GM19468 (cell line): ENCODE measurements around the gene RALGAPB.
"Not testable (repeated sequence)": the region's sequence is repeated elsewhere in the genome, so short reads cannot be mapped to it uniquely, and the experiment has no call there.

ENCODE experiments used
- ATAC-seq: cut with Tn5 transposase; IDR thresholded peaks from one replicate; pipeline ENCODE4 v1.9.1; 2021; ENCODE audit warnings: mild to moderate bottlenecking, moderate library complexity, moderate number of reproducible peaks; ENCODE audit not compliant: unreplicated experiment; ENCODE audit errors: extremely low read depth

Gene RALGAPB

DNA sequence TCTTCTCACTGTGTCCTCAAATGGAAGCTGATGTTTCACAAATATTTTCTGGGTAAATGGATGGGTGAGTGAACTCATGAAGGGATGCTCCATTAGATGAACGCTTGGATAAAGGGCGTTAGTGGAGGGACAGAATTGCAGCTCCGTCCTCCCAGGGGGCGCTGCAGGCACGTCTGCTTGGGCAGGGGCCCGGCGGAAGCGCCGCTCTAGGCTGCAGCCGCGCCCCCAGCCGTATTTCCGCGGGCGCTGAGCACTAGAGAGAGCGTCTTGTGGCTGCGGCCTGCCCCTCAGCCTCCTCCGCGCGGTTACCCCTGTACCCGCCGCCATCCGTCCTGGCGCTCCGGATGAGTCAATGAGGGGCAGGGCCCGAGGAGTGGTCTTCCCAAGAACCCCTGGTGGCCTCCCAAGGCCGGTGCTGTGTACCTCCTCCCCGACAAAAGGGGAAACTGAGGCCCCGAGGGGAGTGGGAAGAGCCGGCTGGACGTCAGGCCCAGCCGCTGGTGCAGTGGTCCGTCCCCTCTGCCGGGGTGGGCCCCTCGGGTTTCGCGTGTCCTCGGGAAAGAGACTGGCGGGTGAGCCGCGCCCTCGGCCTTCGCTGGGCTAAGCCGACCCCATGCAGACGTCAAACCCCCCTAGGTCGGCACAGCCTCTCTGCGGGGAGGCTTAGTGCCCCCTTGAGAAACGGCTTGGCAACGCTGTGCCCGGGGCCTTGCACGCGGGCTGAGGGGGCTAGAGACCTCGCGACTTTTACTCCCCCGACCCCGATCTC is 26.0 kb upstream of the RALGAPB start:
- peak; percentile 41 for ATAC-seq

DNA sequence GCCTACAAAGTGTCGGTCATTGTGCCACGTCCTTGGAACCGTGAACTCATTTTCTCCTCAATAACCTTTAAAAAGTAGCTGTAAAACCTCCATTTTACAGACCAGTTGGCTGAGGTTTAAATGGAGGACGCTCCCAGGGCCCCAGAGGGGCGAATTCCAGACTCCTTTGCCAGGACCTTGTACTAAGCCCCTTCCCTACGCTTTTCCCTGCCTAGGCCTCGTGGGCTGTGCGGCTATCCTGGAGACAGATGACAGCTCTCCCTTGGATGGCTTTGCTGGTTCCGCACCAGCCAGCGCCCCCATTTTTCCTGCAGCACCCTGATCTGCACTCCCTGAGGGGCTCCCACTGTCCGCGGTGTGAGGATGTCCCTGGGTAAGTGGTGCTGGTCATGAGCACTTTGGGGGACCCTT is 25.4 kb upstream of the RALGAPB start:
- ATAC-seq: no peak

DNA sequence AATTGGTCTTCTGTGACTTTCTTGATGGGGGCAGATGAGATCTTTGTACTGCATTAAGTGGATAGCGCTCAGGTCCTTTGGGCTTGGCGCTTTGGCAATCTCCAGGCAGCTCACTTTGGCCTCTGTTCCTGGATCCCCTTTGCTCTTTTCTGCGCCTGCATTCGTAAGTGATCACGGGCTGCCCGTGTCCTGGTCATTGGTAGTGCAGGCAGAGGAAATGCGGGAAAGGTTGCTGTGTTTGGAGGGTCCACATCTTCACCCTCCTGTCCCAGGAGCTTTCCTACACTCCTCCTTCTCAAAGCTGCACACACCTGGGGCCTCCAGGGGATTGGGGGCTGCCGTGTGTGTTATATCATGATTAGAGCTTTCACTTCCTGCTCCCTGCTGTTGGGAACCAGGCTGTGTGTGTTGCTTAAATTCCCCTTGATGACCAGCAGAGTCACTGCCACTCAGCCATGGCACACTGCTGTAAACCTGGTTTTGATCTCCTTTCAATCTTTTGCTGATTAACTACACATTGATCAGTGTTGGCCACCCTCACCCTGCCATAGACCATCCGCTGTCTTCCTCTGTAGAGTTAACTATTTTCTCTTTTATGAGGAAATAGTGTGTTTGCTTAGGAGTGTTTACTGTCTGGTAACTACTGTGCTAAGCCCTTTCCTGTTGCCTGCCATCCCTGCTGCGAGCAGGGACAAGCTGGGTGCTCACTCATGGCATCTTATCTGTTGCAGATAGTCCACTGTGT is 24.5 kb upstream of the RALGAPB start:
- no peak for ATAC-seq

DNA sequence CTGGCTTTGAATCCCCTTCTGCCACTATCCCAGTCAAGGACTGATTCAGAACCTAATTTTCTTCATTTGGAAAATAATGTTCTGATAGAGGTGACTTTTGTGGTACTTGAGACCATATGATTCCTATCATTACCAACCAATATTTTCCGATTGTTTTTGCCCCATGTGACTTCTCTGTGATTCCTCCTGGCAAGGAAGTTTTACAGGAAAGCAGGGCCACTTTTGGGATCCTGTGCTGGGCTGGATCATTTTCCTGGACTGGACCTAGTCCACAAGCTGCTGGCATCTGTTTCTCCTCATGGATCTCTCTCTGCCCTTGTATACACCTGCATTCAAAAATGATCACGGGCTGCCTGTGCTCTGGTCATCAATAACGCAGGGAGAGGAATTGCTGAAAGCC is 23.6 kb upstream of the RALGAPB start:
- no peak for ATAC-seq

DNA sequence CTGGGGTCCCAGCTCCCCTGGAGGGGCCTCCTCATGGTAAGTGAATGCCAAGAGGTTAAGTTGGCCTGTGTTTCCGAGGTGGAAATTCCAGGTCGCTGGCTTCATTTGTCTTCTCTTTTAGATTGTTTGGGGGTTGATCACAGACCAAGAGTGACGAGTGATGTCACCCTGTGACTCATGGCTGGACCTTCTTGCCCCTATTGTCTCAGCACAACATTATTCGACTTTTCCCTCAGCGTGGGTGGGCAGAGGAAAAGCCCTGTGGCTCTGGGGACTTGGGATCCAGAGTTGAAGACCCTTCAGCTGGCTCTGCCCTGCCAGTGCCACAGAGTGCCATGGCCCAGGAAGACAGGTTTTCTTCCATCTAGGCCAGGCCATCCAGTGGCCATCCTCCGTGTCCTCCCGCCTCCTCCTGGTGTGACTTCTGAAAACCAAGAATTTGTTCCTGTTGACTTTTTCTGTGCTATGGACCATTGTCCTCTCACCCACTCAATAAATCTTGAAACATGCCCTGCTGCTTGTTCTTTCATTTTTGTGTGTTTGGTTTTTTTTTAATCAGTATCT is 22.1 kb upstream of the RALGAPB start:
- no peak for ATAC-seq

DNA sequence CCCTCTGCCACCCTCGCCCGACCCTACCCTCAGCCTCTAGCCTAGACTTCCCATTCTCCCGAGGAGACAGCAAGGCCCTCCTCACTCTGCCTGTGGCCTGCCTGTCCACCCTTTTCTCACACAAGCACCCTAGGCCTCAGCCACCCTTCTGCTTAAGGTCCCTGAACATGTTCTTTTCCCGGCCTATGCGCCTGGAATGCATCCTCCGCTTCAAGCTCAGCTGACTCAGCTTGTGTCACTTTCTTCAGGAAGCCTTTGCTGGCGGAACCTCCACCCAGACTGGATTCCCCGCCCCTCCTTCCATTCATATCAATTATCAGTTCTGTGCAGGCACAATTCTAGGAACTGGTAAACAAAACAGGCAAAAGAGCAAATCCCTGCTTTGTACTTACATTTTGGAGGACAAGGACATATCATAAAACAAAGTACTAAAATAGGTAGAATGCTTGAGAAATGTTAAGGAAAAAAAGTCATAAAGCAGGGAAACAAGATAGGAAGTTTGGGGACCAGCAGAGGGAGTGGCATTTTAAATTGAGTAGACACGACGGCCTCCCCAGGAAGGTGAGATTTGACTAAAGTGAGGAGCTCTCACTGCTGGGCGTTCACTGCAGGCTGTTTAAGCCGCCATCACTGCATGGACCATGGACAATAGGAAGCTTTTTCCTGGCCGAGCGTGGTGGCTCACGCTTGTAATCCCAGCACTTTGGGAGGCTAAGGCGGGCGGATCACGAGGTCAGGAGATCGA is 19.6 kb upstream of the RALGAPB start:
- ATAC-seq: no peak

DNA sequence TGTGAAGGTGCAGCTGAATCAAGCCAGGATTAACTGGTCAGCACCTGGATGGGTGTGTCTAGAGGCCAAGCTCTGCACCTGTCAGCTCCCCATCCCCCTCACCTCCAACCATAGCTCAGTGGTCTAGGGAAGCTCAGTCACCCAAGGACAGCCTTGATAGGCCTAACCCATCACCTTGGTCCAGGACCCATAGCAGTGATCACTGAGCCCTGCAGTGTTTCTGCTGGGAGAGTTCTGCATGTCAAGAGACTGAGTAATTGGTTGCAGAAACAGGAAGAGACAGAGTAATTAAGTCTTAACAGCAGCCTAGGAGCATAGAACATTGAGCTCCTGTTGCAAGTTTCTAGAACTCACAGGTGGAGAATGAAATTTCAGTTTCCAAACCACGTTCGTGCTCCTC is 18.7 kb upstream of the RALGAPB start:
- ATAC-seq: peak; percentile 45

DNA sequence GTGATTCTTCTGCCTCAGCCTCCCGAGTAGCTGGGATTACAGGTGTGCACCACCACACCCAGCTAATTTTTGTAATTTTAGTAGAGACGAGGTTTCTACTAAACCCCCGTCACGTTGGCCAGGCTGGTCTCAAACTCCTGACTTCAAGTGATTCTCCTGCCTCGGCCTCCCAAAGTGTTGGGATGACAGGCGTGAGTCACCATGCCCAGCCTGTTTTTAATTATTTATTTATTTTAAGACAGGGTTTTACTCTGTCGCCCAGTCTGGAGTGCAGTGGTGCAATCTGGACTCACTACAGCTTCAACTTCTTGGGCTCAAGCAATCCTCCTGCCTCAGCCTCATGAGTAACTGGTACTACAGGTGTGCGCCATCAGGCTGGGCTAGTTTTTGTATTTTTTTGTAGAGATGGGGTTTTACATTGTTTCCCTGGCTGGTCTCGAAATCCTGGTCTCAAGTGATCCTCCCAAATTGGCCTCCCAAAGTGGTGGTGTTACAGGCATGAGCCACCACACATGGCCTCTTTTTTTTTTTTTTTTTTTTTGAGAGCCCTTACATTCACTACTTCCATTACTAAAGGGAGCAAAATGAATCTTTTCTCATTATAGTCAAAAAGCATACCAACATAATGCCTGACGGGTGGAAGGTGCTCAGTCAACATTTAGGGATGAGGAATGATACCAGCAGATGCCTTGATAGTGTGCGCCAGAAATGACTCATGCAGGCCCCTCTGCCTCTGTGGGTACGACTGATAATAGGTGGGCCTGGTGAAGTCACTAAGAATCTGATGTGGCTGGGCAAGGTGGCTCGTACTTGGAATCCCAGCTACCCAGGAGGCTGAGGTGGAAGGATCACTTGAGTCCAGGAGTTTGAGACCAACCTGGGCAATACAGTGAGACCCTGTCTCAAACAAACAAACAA is 17.8 kb upstream of the RALGAPB start:
- ATAC-seq: no peak

DNA sequence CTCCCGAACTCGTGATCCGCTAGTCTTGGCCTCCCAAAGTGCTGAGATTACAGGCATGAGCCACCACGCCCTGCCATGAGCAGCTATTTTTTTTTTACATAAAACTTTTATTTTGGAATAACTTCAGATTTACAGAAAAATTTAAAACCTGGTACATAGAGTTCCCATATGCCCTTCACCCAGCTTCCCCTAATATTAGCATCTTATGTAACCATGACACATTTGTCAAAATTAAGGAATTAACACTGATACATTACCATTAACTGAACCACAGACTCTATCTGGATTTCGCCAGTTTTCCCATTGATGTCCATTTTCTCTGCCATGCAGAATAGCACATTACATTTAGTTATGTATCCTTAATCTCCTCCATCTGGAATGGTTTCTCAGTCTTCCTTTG is 14.3 kb upstream of the RALGAPB start:
- ATAC-seq: no peak

DNA sequence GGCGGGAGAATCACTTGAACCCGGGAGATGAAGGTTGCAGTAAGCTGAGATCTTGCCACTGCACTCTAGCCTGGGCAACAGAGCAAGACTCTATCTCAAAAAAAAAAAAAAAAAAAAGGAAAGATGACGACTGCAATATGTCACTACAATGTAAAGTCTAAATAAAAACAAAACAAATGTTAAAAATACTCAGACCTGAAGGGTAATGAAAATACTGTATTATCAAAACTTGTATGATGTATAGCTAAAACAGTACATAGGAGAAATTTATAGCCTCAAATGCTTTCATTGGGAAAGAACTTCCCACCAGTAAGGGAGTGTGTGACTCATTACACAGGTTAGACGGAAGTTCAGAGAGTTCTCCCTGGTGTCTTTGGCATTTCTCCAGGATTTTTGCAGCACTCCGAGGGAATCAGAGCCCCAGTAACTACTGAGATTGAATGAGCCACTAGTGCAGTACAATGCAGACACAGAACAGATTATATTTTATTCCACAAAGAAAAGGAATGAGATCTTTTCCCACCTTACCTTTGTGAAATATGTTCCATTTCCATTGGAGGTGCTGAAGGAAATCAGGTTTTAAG is 12.5 kb upstream of the RALGAPB start:
- no peak for ATAC-seq

DNA sequence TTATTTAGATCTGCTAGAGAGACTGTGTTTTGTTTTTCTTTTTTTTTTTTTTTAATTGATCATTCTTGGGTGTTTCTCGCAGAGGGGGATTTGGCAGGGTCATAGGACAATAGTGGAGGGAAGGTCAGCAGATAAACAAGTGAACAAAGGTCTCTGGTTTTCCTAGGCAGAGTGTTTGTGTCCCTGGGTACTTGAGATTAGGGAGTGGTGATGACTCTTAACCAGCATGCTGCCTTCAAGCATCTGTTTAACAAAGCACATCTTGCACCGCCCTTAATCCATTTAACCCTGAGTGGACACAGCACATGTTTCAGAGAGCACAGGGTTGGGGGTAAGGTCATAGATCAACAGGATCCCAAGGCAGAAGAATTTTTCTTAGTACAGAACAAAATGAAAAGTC is 12.0 kb upstream of the RALGAPB start:
- ATAC-seq: not testable (repeated sequence)

DNA sequence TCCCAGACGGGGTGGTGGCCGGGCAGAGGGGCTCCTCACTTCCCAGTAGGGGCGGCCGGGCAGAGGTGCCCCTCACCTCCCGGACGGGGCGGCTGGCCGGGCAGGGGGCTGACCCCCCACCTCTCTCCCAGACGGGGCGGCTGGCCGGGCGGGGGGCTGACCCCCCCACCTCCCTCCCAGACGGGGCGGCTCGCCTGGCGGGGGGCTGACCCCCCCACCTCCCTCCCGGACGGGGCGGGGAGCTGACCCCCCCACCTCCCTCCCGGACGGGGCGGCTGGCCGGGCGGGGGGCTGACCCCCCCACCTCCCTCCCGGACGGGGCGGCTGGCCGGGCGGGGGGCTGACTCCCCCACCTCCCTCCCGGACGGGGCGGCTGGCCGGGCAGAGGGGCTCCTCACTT is 11.5 kb upstream of the RALGAPB start:
- ATAC-seq: not testable (repeated sequence)

DNA sequence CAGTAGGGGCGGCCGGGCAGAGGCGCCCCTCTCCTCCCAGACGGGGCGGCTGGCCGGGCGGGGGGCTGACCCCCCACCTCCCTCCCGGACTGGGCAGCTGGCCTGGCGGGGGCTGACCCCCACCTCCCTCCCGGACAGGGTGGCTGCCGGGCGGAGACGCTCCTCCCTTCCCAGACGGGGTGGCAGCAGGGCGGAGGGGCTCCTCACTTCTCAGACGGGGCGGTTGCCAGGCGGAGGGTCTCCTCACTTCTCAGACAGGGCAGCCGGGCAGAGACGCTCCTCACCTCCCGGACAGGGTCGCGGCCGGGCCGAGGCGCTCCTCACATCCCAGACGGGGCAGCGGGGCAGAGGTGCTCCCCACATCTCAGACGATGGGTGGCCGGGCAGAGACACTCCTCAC is 11.1 kb upstream of the RALGAPB start:
- not testable (repeated sequence) for ATAC-seq

DNA sequence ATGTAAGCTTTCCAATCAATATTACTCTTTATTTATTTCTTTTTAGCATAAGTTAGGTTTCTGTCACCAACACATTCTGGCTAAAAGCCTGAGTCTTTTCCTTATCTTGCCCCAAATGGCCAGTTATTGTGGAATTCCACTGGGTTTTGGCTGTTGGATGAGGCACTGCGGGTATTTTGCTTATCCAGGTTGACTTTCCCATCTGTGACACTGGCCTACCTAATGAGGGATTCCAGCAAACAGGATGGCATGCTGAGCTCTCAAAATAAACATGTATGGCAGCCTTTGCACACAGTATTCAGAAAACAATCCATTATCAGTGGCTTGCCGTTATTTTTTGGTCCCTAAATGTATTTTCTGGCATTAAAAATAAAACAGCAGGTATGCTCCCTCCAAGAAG is 6.5 kb upstream of the RALGAPB start:
- ATAC-seq: no peak

DNA sequence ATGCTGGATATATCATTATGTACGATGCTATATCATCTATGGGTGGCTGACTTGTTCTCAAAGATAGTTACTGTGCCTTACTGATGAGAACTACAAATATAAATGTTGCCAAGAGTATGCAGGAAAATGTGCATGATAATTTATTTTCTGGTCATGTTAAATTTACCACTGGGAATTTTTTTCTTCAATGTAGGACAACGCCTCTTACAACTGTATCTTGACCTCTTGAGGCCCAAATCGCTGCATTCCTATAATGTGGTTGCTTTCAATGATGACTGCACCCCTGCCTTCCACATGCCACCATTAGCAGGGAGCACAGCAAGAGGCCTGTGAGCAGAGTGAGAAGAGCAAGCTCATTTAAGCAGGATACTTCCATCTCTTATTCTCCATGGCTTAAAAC is 5.7 kb upstream of the RALGAPB start:
- no peak for ATAC-seq

DNA sequence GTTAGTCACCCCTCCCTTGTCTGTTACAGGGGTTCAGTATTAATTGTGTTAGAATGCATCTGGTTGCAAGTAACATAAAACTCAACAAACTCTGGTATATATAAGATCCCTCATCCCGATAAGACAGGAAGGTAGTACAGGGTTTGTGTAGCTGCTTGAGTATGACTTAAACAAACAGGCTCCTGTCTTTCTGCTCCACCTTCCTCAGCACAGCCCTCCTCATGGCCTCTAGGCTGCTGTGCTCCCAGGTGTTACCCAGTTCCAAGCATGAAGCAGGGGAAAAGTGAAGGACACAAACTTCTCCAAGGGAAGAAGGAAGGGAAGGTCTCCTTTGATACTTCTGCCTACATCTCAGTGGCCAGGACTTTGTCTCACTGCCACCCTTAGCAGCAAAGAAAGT is 1.4 kb upstream of the RALGAPB start:
- ATAC-seq: no peak

DNA sequence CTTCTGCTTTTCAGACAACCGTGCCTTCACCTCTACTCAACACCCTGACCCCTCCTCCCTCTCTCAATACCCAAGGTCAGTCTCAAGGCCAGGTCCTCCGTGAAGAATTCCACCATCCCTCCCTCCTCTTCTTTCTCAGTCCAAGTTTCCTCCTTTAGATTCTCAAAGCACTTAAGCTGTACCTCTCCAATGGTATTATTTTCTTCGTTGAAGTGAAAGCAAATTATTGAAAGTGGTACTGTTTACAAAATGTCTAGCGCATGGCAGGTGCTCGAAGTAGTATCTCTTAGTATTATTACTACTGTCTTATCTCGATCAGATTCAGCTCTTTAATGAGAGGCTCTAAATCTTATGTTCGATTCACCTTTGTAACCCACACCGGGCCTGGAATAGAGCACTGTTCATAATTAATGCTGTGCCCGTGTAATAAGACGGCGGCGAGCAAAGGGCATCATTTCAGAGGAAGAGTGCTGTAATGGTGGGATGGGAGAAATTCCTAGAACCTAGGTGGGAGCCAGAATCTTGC is 593 bp upstream of the RALGAPB start:
- no peak for ATAC-seq

DNA sequence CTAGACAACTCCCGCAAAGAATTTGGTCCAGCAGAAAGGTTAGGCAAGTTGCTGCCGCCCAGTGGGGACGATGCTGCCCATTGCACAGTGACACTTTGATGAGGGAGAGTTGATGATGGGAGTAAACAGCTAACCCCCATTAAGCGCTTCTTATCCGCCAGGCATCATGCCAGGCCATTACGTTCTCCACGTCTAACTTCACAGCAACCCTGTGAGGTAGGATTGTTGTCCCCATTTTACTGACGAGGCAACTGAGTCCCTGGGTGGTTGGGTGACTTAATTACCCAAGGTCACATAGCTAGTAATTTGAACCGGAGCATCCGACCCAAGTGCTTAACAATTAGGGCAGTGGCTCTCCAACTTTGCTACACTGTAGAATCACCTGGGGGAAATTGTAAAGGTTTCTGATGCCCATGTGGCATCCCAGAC is 738 bp downstream of the RALGAPB start:
- ATAC-seq: no peak

DNA sequence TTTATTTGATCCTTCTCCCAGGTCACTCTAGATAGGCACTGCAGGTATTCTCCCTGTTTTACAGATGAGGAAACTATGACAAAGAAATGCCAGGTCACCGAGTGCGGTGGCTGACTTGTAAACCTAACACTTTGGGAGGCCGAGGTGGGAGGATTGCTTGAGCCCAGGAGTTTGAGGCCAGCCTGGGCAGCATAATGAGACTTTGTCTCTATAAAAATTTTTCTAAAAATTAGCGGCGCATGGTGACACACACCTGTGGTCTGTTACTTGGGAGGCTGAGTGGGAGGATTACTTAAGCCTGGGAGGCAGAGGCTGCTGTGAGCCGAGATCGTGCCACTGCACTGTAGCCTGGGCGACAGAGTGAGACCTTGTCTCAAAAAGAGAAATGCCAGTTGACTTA is 5.1 kb downstream of the RALGAPB start:
- no peak for ATAC-seq
